Vagina (tissue), 2 donors: ENCODE measurements around the gene RAB18. TPM values are rescaled to one million over a fixed set of nuclear protein-coding genes. Genes with fewer than 3 reads are reported as not detected.

Experiments used
- DNase-seq, 2 donors: peaks; one replicate each; pipeline ENCODE4 v3.0.0-alpha.2; 2017; ENCODE audit errors: extremely low spot score in 2 of 2
- H3K27ac ChIP-seq: fragments of 200-600 bp; sonication (generic); one replicate; pipeline ENCODE4 v1.5.1; 2019
- H3K27me3 ChIP-seq: fragments of 200-600 bp; sonication (generic); one replicate; pipeline ENCODE4 v1.5.1; 2019
- H3K36me3 ChIP-seq, 2 donors: fragments of 200-600 bp; sonication (generic); one replicate each; pipeline ENCODE4 v1.5.1; 2017 to 2019
- H3K4me1 ChIP-seq: fragments of 200-600 bp; sonication (generic); one replicate; pipeline ENCODE4 v1.5.1; 2019
- H3K4me3 ChIP-seq, 2 donors: fragments of 200-600 bp; sonication (generic); 1 replicate in 1 of 2; 2 replicates in 1 of 2; pipeline ENCODE4 v1.5.1; 2016 to 2019
- H3K9me3 ChIP-seq: fragments of 200-600 bp; sonication (generic); one replicate; pipeline ENCODE4 v1.5.1; 2019
- POLR2A ChIP-seq, 2 donors: fragments of 450-650 bp; IDR thresholded peaks; one replicate each; pipeline ENCODE4 v1.6.1; 2017; ENCODE audit warnings: antibody characterized with exemption in 2 of 2, mild to moderate bottlenecking in 2 of 2, moderate library complexity in 2 of 2
- POLR2AphosphoS5 ChIP-seq, 2 donors: sonication (generic); formaldehyde crosslinking; IDR thresholded peaks; one replicate each; pipeline ENCODE4 v1.9.0; 2017; ENCODE audit warnings: antibody characterized with exemption in 2 of 2, mild to moderate bottlenecking in 2 of 2, low read depth in 1 of 2; ENCODE audit not compliant: insufficient read depth in 1 of 2
- intact Hi-C: fragments of 100-400 bp; cut with DNase I; formaldehyde crosslinking; loops from one replicate; pipeline ENCODE4 v1.15.1; 2023
- total RNA-seq: library from RNA; depleted of rRNA; stranded (reverse); fragments of >200 nt; gene quantifications from one replicate; pipeline ENCODE4 v1.2.3, GENCODE V29; 2016
- TF ChIP-seq, protein P1 (sequence below), 3 experiments: fragments of 450-650 bp in 2 of 3; fragments of 200-600 bp in 1 of 3; sonication (generic) in 1 of 3; IDR thresholded peaks; one replicate each; pipeline ENCODE4 v1.5.1; 2017 to 2019; ENCODE audit warnings: antibody characterized with exemption in 3 of 3, mild to moderate bottlenecking in 2 of 3, moderate library complexity in 2 of 3

The RAB18 gene
- total RNA-seq, 1 donor from 2014 or later: 34.9 TPM

DNA sequence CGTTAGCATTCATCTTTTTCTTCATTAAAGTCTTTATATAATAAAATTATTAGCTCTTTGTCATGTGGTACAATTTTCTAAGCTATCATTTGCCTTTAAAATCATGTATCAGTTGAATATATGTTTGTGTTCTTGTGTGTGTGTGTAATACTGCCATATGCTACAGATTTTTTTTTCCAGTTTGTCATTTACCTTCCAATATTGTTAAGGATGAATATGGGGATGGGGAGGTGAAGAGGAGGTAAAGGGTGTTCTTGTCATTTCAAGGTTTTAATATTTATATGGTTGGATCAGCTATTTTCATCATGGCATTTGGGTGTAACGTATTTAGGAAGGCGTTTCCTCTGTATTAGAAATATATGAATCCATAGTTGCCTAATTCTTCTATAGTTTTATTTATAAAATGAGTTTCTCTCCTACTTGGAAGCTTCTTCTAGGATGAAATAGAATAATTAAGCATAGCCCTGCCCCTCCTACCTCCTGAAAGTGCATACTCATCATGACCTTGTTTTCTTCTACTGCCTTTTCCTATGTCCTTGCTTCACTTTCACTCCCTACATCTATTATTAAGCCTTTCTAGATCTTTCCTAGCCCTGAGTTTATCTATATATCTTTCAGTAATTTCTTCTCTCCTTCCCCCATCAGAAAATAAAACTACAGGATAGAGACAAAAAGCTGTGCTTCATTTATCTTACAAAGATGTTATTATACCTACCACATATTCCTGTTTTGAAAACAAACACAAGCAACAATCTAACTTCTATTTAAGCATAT, 25.1 kb downstream of the RAB18 start:
- H3K36me3 ChIP-seq: peaks cover 0 to 6% of the 10 kb centered on the region in 2 donors
- H3K27me3 ChIP-seq: no peaks in the 10 kb centered on the region
- H3K27ac ChIP-seq: no peak overlapping the region
- no peak overlapping the region for H3K4me3 ChIP-seq
- no peak for TF ChIP-seq POLR2AphosphoS5 (IDR thresholded peaks at IDR 0.05; ENCODE audit: insufficient read depth in 1 of 2, low read depth in 1 of 2)
- TF ChIP-seq, protein P1, sequence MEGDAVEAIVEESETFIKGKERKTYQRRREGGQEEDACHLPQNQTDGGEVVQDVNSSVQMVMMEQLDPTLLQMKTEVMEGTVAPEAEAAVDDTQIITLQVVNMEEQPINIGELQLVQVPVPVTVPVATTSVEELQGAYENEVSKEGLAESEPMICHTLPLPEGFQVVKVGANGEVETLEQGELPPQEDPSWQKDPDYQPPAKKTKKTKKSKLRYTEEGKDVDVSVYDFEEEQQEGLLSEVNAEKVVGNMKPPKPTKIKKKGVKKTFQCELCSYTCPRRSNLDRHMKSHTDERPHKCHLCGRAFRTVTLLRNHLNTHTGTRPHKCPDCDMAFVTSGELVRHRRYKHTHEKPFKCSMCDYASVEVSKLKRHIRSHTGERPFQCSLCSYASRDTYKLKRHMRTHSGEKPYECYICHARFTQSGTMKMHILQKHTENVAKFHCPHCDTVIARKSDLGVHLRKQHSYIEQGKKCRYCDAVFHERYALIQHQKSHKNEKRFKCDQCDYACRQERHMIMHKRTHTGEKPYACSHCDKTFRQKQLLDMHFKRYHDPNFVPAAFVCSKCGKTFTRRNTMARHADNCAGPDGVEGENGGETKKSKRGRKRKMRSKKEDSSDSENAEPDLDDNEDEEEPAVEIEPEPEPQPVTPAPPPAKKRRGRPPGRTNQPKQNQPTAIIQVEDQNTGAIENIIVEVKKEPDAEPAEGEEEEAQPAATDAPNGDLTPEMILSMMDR (IDR thresholded peaks at IDR 0.05): no peak
- no peak for TF ChIP-seq POLR2A (IDR thresholded peaks at IDR 0.05)
- no peak for DNase-seq
- H3K9me3 ChIP-seq: no peaks in the 10 kb centered on the region
- intact Hi-C loops: no loop called here
- H3K4me1 ChIP-seq: peaks cover 45% of the 10 kb centered on the region

DNA sequence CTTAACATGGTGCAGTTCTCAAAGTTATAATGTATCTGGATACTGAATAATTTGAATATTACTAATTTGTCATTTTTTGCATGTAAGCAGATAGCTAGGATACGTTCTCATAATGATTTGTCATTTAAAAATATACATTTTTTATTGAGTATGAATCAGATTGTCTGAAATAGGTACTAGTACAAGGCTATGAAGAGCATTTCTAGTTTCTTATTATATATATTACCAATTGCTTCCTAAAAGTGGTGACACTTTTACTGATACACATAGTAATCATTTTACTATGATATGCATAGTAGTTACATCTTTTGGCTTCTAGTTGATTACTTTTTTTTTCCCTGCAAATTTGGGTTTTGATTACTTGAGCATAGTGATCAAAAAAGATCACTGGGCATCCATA, 26.4 kb downstream of the RAB18 start:
- no peak for DNase-seq
- Histone ChIP-seq H3K4me1 (peaks cover 34% of the 10 kb centered on the region), H3K4me3 (no peak overlapping the region), H3K27ac (no peak overlapping the region), H3K36me3 (peaks cover 0 to 14% of the 10 kb centered on the region in 2 donors), H3K27me3 (no peaks in the 10 kb centered on the region), H3K9me3 (no peaks in the 10 kb centered on the region)
- intact Hi-C loops: no loop called here
- TF ChIP-seq, protein P1 (IDR thresholded peaks at IDR 0.05): no peak
- TF ChIP-seq POLR2AphosphoS5 (IDR thresholded peaks at IDR 0.05; ENCODE audit: insufficient read depth in 1 of 2, low read depth in 1 of 2) (no peak), POLR2A (IDR thresholded peaks at IDR 0.05) (no peak)

DNA sequence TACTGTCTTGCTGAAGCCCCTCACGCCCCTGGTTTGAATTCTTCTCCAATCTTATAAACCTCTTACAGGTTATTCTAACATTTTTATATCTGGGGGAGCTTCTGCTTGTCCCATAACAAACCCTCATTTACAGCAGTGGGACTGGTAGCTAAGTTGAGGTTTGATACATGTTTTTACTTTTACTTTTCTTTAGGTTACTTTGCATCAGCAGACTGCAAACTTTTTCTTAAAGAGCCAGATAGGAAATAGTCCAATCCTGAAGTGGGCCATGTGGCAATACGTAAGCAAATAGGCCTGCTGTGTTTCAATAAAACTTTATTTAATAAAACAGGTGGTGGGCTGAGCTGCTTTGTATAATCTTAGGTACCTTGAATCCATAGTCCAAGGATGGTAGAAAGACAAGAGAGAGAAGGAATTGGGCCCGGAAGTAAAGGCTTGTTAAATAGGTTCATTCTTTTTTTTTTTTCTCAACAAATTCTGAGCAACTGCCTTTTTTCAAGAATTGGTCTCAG, 27.3 kb downstream of the RAB18 start:
- Histone ChIP-seq H3K9me3 (no peaks in the 10 kb centered on the region), H3K36me3 (peaks cover 0 to 14% of the 10 kb centered on the region in 2 donors), H3K27me3 (no peaks in the 10 kb centered on the region), H3K27ac (no peak overlapping the region), H3K4me1 (peaks cover 25% of the 10 kb centered on the region), H3K4me3 (no peak overlapping the region)
- DNase-seq: no peak
- intact Hi-C loops: no loop called here
- TF ChIP-seq, protein P1 (IDR thresholded peaks at IDR 0.05): no peak
- TF ChIP-seq POLR2AphosphoS5 (IDR thresholded peaks at IDR 0.05; ENCODE audit: insufficient read depth in 1 of 2, low read depth in 1 of 2): no peak
- TF ChIP-seq POLR2A (IDR thresholded peaks at IDR 0.05): no peak

DNA sequence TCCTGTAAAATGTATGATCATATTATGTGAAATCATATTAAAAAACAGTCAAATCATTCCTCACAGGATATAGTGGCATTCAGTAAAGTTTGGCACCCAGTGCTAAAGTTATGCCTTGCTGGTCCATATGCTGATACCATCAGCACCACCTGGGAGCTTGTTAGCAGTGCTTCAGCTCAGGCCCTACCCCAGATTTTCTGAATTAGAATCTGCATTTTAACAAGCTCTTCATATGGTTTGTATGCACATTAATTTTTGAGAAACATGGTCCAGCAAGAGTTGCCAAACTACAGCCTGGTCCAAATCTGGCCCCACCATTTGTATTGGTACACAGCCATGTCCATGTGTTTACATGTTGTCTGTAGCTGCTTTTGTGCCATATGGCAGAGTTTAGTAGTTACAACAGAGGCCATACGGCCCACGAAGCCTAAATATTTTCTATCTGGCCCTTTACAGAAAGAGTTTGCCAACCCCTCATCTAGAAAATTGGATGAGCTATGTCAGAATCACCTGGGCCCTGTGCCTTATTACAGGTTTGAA, 30.1 kb downstream of the RAB18 start:
- H3K4me3 ChIP-seq: no peak overlapping the region

More for the DNA sequence above, 30.1 kb downstream of the RAB18 start:
- no peaks in the 10 kb centered on the region for H3K9me3 ChIP-seq
- no peaks in the 10 kb centered on the region for H3K27me3 ChIP-seq
- H3K36me3 ChIP-seq: peaks cover 0 to 27% of the 10 kb centered on the region in 2 donors
- no peak overlapping the region for H3K27ac ChIP-seq
- peaks cover 8% of the 10 kb centered on the region for H3K4me1 ChIP-seq
- TF ChIP-seq, protein P1 (IDR thresholded peaks at IDR 0.05): no peak
- no peak for TF ChIP-seq POLR2A (IDR thresholded peaks at IDR 0.05)
- no peak for TF ChIP-seq POLR2AphosphoS5 (IDR thresholded peaks at IDR 0.05; ENCODE audit: insufficient read depth in 1 of 2, low read depth in 1 of 2)
- intact Hi-C loops: no loop called here
- DNase-seq: no peak
